Neural progenitor cell (in vitro differentiated cells): ENCODE results near the gene KRTAP5-2. TPM values are rescaled to one million over a fixed set of nuclear protein-coding genes. Genes with fewer than 3 reads are reported as not detected.
"Not testable (repeated sequence)": the region's sequence is repeated elsewhere in the genome, so short reads cannot be mapped to it uniquely, and the experiment has no call there.

ENCODE experiments used
- DNase-seq: peaks from one replicate; pipeline ENCODE4 v3.0.0-alpha.2; 2016; ENCODE audit warnings: low spot score
- H2AFZ ChIP-seq: fragments of 200-600 bp; sonication (generic); replicated peaks from 2 replicates; pipeline ENCODE4 v1.6.1; 2016; ENCODE audit warnings: antibody characterized with exemption
- H3F3A ChIP-seq: fragments of 200-600 bp; sonication (generic); 2 replicates; pipeline ENCODE4 v1.6.1; 2016; ENCODE audit warnings: antibody characterized with exemption, low read depth
- H3K27ac ChIP-seq: fragments of 200-600 bp; sonication (generic); 2 replicates; pipeline ENCODE4 v1.5.1; 2016; ENCODE audit warnings: mild to moderate bottlenecking
- H3K27me3 ChIP-seq: fragments of 200-600 bp; sonication (generic); 2 replicates; pipeline ENCODE4 v1.6.1; 2016; ENCODE audit warnings: mild to moderate bottlenecking, moderate library complexity
- H3K36me3 ChIP-seq: fragments of 200-600 bp; sonication (generic); 2 replicates; pipeline ENCODE4 v1.5.1; 2016
- H3K4me1 ChIP-seq: fragments of 200-600 bp; sonication (generic); 2 replicates; pipeline ENCODE4 v1.6.1; 2016; ENCODE audit warnings: mixed run types
- H3K4me2 ChIP-seq: fragments of 200-600 bp; sonication (generic); 2 replicates; pipeline ENCODE4 v1.6.1; 2016
- H3K4me3 ChIP-seq: fragments of 200-600 bp; sonication (generic); 2 replicates; pipeline ENCODE4 v1.5.1; 2016
- H3K79me2 ChIP-seq: fragments of 200-600 bp; sonication (generic); 2 replicates; pipeline ENCODE4 v1.6.1; 2016; ENCODE audit warnings: low read depth
- H3K9ac ChIP-seq: fragments of 200-600 bp; sonication (generic); 2 replicates; pipeline ENCODE4 v1.6.1; 2016
- H3K9me3 ChIP-seq: fragments of 200-600 bp; sonication (generic); 2 replicates; pipeline ENCODE4 v1.5.1; 2016; ENCODE audit warnings: low read depth
- H4K20me1 ChIP-seq: fragments of 200-600 bp; sonication (generic); 2 replicates; pipeline ENCODE4 v1.6.1; 2016; ENCODE audit warnings: low read depth
- H3K27ac Mint-ChIP-seq: 3 replicates; pipeline ENCODE4 v1.8.0; 2021; ENCODE audit warnings: mixed read lengths
- H3K27me3 Mint-ChIP-seq: 2 replicates; pipeline ENCODE4 v1.8.0; 2022; ENCODE audit warnings: low read depth, mild to moderate bottlenecking, inconsistent platforms, moderate library complexity, mixed read lengths; ENCODE audit not compliant: insufficient read depth
- H3K36me3 Mint-ChIP-seq: 3 replicates; pipeline ENCODE4 v1.8.0; 2021; ENCODE audit warnings: mixed read lengths
- H3K4me1 Mint-ChIP-seq: 3 replicates; pipeline ENCODE4 v1.8.0; 2021; ENCODE audit warnings: mixed read lengths
- H3K4me3 Mint-ChIP-seq: 3 replicates; pipeline ENCODE4 v1.8.0; 2021; ENCODE audit warnings: mild to moderate bottlenecking, moderate library complexity, mixed read lengths
- H3K9me3 Mint-ChIP-seq: 3 replicates; pipeline ENCODE4 v1.8.0; 2020; ENCODE audit warnings: mixed read lengths
- EZH2 ChIP-seq: fragments of 200-600 bp; sonication (generic); IDR thresholded peaks from 2 replicates; pipeline ENCODE4 v1.6.1; 2017; ENCODE audit warnings: antibody characterized with exemption, mild to moderate bottlenecking, moderate library complexity
- EZH2phosphoT487 ChIP-seq: fragments of 200-600 bp; sonication (generic); IDR thresholded peaks from 2 replicates; pipeline ENCODE4 v1.6.1; 2017; ENCODE audit warnings: antibody characterized with exemption
- total RNA-seq: library from RNA; depleted of rRNA; stranded (reverse); fragments of >200 nt; gene quantifications from 2 replicates; pipeline ENCODE4 v1.2.3, GENCODE V29; 2015; ENCODE audit warnings: low replicate concordance
- TF ChIP-seq, protein P1 (sequence below): fragments of 200-600 bp; sonication (generic); IDR thresholded peaks from 2 replicates; pipeline ENCODE4 v1.5.1; 2017; ENCODE audit warnings: antibody characterized with exemption, mild to moderate bottlenecking

KRTAP5-2 gene, protein sequence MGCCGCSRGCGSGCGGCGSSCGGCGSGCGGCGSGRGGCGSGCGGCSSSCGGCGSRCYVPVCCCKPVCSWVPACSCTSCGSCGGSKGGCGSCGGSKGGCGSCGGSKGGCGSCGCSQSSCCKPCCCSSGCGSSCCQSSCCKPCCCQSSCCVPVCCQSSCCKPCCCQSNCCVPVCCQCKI
- not detected in 2 replicates for total RNA-seq

DNA sequence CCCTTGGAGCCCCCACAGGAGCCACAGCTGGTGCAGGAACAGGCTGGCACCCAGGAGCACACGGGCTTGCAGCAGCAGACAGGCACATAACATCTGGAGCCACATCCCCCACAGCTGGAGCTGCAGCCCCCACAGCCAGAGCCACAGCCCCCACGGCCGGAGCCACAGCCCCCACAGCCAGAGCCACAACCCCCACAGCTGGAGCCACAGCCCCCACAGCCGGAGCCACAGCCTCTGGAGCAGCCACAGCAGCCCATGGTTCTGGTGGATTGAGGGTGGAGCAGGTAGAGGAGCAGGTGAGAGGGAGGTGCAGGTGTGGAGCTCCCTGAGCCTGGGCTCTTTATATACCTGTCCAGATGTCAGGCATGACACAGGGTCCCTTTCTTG is at the start of gene KRTAP5-2:
TSS of gene KRTAP5-2 (minus strand) at position 301 of the 387 bp plus-strand sequence. CDS start at position 257, 44 bp downstream.
- H3K4me2 ChIP-seq = no peak within 1 kb of the TSS
- H3K4me3 ChIP-seq = no peak within 1 kb of the TSS
- H3K4me3 Mint-ChIP-seq = no peak within 1 kb of the TSS
- peaks cover 9% of the 10 kb centered on the region for H3F3A ChIP-seq
- peaks cover 4% of the 10 kb centered on the region for H3K9me3 Mint-ChIP-seq
- TF ChIP-seq EZH2phosphoT487 = no peak
- no peak for TF ChIP-seq EZH2
- TF ChIP-seq, protein P1, sequence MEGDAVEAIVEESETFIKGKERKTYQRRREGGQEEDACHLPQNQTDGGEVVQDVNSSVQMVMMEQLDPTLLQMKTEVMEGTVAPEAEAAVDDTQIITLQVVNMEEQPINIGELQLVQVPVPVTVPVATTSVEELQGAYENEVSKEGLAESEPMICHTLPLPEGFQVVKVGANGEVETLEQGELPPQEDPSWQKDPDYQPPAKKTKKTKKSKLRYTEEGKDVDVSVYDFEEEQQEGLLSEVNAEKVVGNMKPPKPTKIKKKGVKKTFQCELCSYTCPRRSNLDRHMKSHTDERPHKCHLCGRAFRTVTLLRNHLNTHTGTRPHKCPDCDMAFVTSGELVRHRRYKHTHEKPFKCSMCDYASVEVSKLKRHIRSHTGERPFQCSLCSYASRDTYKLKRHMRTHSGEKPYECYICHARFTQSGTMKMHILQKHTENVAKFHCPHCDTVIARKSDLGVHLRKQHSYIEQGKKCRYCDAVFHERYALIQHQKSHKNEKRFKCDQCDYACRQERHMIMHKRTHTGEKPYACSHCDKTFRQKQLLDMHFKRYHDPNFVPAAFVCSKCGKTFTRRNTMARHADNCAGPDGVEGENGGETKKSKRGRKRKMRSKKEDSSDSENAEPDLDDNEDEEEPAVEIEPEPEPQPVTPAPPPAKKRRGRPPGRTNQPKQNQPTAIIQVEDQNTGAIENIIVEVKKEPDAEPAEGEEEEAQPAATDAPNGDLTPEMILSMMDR = no peak
- no peaks in the 10 kb centered on the region for H3K36me3 Mint-ChIP-seq
- H3K9me3 ChIP-seq = no peaks in the 10 kb centered on the region
- no peak within 1 kb of the TSS for H3K27ac Mint-ChIP-seq
- no peak within 1 kb of the TSS for H2AFZ ChIP-seq
- H3K79me2 ChIP-seq = no peaks in the 10 kb centered on the region
- no peak within 1 kb of the TSS for H3K9ac ChIP-seq
- no peaks in the 10 kb centered on the region for H4K20me1 ChIP-seq
- DNase-seq = no peak
- H3K4me1 Mint-ChIP-seq = peaks cover 20% of the 10 kb centered on the region
- no peaks in the 10 kb centered on the region for H3K4me1 ChIP-seq
- H3K27me3 ChIP-seq = peaks cover 74% of the 10 kb centered on the region
- H3K36me3 ChIP-seq = no peaks in the 10 kb centered on the region
- peaks cover 23% of the 10 kb centered on the region for H3K27me3 Mint-ChIP-seq
- H3K27ac ChIP-seq = no peak within 1 kb of the TSS

DNA sequence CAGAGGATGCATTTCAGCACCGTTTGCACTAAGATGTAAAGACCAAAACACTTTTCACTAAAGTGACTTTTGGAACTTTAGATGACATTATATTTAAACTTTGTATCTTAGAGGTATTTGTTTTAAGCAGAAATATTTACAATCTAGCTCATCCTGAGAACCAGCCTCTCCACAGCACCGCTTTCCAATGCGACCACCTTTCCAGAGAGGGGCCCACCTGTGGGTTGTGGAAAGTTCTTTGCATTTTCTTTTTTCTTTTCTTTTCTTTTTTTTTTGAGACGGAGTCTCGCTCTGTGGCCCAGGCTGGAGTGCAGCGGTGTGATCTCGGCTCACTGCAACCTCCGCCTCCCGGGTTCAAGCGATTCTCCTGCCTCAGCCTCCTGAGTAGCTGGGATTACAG is 48.4 kb upstream of the KRTAP5-2 start:
- not testable (repeated sequence) for H3K4me3 ChIP-seq, H3K36me3 ChIP-seq, H3K4me1 Mint-ChIP-seq, H3K36me3 Mint-ChIP-seq, H3K9me3 ChIP-seq, H3K27me3 ChIP-seq, H4K20me1 ChIP-seq, H3K27ac ChIP-seq, H3K4me2 ChIP-seq, H3K79me2 ChIP-seq, DNase-seq, H3K4me3 Mint-ChIP-seq, H3K27ac Mint-ChIP-seq, H3F3A ChIP-seq, H3K4me1 ChIP-seq, H3K9me3 Mint-ChIP-seq, H3K9ac ChIP-seq, H2AFZ ChIP-seq
- peaks cover 12% of the 10 kb centered on the region for H3K27me3 Mint-ChIP-seq

DNA sequence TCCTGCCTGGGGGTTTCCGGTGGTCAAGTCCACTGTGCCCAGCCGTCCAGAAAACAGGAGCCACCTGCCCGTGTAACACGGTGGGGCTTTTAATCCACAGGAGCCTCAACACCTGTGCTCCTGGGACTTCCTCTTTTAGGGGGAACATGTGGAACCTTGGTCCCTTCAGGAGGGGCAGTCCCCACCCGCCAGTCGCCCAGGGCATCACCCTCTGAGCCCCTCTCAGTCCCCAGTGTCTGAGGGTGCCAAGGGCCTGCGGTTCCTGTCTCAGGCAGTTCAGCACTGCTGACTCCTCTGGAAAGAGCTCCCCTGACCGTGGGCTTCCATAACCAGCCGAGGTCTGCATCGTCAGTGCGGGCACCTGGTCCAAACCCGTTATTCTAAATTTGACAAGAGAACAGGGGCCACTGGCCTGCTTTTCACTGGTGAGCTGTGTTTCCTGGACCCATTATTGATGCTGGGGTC is 47.3 kb upstream of the KRTAP5-2 start:
- H3K9ac ChIP-seq = no peak overlapping the region
- H3K4me3 Mint-ChIP-seq = no peak overlapping the region
- DNase-seq = no peak
- TF ChIP-seq, protein P1 = no peak
- TF ChIP-seq EZH2 (no peak), EZH2phosphoT487 (no peak)
- H2AFZ ChIP-seq = no peak overlapping the region
- H3K27me3 ChIP-seq = peaks cover 4% of the 10 kb centered on the region
- H3K4me3 ChIP-seq = no peak overlapping the region
- no peaks in the 10 kb centered on the region for H3K9me3 Mint-ChIP-seq
- no peaks in the 10 kb centered on the region for H4K20me1 ChIP-seq
- H3K36me3 ChIP-seq = no peaks in the 10 kb centered on the region
- no peaks in the 10 kb centered on the region for H3K36me3 Mint-ChIP-seq
- H3K27me3 Mint-ChIP-seq = peaks cover 11% of the 10 kb centered on the region
- no peak overlapping the region for H3K4me2 ChIP-seq
- no peaks in the 10 kb centered on the region for H3K9me3 ChIP-seq
- H3K27ac ChIP-seq = no peak overlapping the region
- no peaks in the 10 kb centered on the region for H3K4me1 ChIP-seq
- H3K79me2 ChIP-seq = no peaks in the 10 kb centered on the region
- H3K4me1 Mint-ChIP-seq = no peaks in the 10 kb centered on the region
- no peak overlapping the region for H3K27ac Mint-ChIP-seq
- no peaks in the 10 kb centered on the region for H3F3A ChIP-seq

DNA sequence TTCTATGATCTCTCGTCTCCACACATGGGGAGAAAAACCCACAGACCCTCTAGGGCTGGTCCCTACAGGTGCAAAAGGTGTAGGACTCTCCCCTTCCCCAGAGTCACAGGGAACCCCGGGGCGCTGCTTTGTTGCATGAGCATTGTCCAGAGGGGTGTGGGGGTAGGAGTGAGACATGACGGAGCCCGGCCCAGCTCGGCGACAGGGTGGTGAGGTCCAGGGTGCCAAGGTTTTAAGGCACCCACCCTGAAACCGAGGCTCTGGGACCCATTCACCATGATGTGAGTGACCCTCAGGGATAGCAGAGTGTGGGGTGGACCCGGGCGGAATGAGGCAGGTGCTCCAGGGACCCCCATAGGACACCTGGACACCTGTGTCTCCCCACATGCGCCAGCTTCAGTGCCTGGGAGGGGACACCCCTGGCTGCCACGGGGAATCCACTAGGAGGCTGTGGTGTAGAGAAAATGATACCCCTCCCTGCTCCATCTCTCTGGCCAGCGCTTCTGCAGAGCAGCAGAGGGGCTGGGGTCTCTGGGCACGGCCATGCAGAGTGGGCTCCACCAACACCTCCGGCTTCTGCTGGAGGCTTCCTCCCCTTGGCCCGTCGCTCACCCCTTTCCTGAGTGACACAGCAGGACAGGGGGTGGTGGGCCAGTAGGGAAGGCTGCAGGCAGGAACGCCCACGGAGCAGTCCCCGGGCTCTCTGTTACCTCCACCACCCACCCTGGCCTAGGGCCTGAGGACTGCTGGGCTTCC is 46.7 kb upstream of the KRTAP5-2 start:
- TF ChIP-seq EZH2 (no peak), EZH2phosphoT487 (no peak)
- TF ChIP-seq, protein P1 = no peak
- H3K9me3 ChIP-seq = no peaks in the 10 kb centered on the region
- H4K20me1 ChIP-seq = no peaks in the 10 kb centered on the region
- no peak overlapping the region for H3K4me3 ChIP-seq
- no peak overlapping the region for H3K27ac ChIP-seq
- H3K4me3 Mint-ChIP-seq = no peak overlapping the region
- H3K4me1 ChIP-seq = no peaks in the 10 kb centered on the region
- no peaks in the 10 kb centered on the region for H3K79me2 ChIP-seq
- H3K4me1 Mint-ChIP-seq = peaks cover 3% of the 10 kb centered on the region
- H3K27me3 Mint-ChIP-seq = peaks cover 7% of the 10 kb centered on the region
- no peak overlapping the region for H3K4me2 ChIP-seq
- no peaks in the 10 kb centered on the region for H3K9me3 Mint-ChIP-seq
- peaks cover 4% of the 10 kb centered on the region for H3K27me3 ChIP-seq
- no peak overlapping the region for H2AFZ ChIP-seq
- no peaks in the 10 kb centered on the region for H3K36me3 Mint-ChIP-seq
- H3K27ac Mint-ChIP-seq = no peak overlapping the region
- H3K9ac ChIP-seq = no peak overlapping the region
- no peak for DNase-seq
- H3K36me3 ChIP-seq = no peaks in the 10 kb centered on the region
- H3F3A ChIP-seq = no peaks in the 10 kb centered on the region
